B cell (primary cell): ENCODE measurements around the gene CYB5RL.

Source experiments
- CTCF ChIP-seq: fragments of 200-600 bp; IDR thresholded peaks from one replicate; pipeline ENCODE4 v1.8.0; 2022; ENCODE audit warnings: antibody characterized with exemption, mild to moderate bottlenecking
- EZH2 ChIP-seq: IDR thresholded peaks from 2 replicates; pipeline ENCODE4 v1.6.1; 2012; ENCODE audit warnings: borderline replicate concordance, low read depth, mild to moderate bottlenecking, moderate library complexity, low read length; ENCODE audit not compliant: insufficient read depth, poor library complexity, severe bottlenecking

- TF ChIP-seq EZH2 (no peak), CTCF (no peak)
Observed at GRCh38 chr1:54246116-54246721, 46.4 kb upstream of the CYB5RL start.
